Measurements from ENCODE around the gene NUP210.
"Not testable (repeated sequence)": the region's sequence is repeated elsewhere in the genome, so short reads cannot be mapped to it uniquely, and the experiment has no call there.

The NUP210 gene

GRCh38 chr3:13404626-13405452 is 15.3 kb downstream of the NUP210 start:
- DNase-seq, result no peak

DNA sequence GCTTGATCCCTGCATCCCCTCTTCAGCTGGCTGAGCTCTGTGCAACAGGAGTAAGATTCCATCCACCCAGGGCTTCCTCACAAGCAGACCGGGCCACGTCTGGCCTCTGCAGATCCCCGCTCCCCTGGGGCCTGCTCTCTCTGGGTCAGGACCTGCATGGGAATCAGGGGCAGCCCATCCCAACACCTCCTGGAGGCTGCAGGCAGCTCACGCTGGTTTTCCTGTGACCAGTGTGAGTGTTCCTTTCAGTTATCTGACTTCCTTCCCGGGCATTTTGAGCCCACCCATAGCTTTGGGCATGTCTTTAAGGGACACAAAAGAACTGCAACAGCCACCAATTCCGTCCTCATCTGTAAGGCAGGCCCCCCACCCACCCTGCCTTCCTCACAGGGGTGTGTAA is 16.3 kb downstream of the NUP210 start:
- DNase-seq, result no peak

DNA sequence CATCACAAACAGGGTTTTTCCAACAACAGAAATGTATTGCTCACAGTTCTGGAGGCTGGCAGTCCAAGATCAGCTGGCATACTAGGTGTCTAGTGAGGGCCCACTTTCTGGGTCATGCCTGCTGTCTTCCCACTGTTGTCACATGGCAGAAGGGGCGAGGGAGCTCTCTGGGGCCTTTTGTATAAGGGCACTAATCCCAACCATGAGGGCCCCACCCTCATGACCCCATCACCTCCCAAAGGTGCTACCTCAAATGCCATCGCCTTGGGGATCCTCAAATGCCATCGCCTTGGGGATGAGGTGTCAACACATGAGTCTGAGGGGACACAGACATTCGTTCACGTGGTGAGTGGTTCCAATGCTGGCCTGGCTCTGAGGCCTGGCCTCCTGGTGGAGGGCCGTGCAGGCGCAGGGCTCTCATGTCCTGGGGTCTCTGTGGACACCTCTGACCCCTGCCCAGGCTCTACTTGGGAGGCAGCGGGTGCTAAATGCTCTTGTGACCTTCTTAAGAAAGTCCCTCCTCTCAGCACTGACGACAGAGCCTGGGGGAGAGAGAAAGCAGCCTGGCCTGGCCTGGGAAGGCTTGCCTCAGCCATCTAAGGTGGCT is 16.8 kb downstream of the NUP210 start:
- no peak for DNase-seq

DNA sequence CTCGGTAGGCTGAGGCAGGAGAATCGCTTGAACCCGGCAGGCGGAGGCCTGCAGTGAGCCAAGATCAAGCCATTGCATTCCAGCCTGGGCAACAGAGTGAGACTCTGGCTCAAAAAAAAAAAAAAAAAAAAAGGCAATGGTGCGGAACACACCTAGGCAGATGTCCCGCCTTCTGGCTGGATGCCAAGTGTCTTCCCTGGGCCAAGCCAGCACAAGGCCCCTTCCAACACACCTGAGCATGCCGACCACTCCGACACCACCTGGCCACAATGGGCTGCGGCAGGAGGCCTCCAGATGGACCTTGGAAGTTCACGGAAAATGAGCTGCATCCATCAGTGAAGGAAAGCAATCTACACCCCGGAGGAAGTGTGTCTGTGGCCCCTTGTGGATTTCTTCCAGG is 19.0 kb downstream of the NUP210 start:
- no peak for DNase-seq

DNA sequence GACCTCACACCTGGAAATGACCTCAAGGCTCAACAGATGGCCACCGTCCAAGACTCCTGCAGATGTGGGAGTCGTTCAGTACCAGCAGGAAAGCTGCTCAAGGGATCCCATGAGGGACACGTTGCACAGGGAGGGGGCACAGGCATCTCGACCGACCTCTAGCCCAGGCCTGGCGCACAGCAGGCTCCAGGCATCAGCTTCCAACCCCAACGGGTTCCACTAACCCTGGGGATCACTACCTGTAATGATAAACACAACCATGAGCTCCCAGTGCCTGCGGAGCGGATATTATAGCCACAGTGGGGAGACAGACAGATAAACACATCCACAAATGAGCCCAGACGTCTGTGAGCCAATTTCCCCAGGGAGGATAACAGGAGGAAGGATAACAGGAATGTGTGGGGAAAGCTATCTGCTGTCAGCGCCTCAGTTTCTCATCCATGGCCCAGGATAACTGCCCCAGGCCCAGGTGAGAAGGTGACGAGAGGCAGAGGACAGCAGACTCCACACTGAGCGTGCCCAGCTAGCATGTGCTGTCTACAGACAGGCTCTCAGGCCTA is 19.9 kb downstream of the NUP210 start:
- DNase-seq, result no peak

DNA sequence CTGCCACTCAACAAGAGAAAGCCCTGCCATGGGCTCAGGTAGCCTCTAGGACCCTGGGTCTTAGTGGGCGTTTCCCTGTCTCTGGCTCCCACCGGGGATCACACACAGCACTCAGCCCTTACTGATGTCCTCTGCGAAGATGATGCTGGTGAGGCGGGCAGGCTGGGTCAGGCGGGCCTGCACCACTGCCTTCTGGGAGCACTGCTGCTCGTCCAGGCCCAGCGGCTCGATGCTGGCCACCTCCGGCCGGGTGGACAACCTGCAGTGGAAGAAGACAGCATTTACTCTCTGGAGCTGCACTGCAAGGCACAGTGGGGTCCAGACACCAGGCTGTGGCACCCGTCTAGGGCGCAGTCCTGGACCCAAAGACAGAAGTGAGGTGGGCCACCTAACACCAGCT is 20.5 kb downstream of the NUP210 start:
- no peak for DNase-seq

DNA sequence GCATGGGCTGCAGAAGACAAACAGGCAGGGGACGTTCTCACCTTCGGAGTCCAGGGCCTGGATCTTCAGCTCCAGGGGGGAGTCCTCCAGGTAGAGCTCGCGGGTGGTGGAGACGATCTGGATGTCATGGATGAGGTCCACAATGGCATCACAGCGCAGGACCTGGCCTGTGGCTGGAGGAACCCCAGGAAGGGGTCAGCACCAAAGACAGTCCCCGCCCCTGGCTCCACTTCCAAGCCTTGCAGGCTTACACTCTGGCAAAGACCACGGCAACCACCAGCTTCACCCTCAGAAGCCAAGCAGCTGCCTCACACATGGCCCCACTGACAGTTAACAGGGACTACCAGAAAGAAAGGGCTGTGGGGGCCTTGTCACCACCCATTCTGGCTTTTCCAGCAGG is 22.8 kb downstream of the NUP210 start:
- DNase-seq, result no peak

DNA sequence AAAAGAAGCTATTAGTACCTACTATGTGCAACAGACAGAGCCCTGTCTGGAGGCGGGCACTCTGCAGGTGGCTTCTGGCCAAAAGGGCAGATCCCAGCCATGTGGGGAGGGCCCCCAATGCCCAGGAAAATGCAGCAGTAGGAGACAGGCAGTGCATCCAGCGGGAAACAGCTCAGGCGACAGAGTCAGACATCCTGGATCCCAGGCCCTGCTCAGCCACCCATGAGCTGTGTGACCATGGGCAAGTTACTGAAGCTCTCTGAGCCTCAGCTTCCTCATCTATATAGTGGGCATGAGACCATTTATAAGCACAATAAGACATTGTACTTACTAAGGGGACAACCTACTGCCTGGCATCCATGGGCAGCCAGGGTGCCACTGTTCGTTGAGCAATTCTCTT is 25.8 kb downstream of the NUP210 start:
- no peak for DNase-seq

GRCh38 chr3:13393427-13394360 is 26.4 kb downstream of the NUP210 start:
- no peak for DNase-seq

DNA sequence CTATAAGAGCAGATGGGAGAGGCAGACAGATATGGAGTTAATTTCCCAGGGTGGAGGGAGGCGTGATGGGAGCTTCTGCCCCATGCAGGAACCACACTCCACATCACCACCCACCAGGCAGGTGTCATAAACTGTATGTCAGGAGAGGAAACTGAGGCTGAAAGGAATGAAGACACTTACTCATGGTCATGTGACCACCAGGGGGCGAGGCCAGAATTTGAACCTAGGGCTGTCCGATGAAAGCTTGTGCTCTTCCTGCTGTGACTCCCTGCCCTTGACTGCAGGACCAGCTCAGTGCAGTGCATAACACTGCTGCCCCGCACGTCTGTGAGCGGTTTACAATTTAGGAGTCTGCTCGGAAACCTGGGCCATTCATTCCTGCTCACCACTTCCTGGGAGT is 28.8 kb downstream of the NUP210 start:
- DNase-seq, result peak; percentile 38

DNA sequence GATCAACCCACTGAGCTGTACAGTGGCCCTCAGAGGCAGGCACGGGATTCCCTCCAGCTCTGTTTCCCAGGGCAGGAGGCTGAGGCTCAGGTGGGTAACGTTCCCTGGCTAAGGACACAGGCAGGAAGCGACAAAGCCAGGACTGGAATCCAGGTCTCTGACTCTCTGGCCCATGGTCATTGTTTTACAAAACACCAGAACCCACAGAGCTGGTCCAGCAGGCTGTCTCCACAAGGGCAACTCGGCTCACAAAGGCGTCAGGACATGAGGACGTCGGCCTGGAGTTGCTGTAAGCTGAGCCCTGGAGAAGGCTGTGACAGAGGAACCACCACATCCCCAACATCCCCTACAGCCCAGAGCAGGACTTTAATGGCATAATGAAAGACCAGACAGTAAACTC is 30.7 kb downstream of the NUP210 start:
- DNase-seq, result no peak

GRCh38 chr3:13388816-13389215 is 31.3 kb downstream of the NUP210 start:
- DNase-seq, result no peak

GRCh38 chr3:13385373-13385965 is 34.7 kb downstream of the NUP210 start:
- no peak for DNase-seq

DNA sequence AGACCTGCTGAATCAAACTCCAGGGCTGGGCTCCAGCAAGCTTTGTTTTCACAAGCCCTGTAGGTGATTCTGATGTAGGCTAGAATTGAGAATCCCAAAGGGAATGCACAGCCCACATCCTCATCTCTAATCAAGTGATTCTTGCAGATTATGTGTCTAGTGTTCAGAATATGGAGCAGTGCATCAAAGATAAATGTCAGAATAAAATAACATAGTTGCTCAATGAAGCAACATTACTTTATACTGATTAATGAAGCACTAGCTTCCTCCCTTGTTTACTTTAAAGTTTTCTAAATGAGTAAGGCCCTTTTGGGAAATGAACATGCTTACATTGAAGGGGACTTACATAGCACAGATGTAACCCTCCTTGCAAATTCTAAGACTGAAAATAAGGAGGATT is 39.2 kb downstream of the NUP210 start:
- no peak for DNase-seq

DNA sequence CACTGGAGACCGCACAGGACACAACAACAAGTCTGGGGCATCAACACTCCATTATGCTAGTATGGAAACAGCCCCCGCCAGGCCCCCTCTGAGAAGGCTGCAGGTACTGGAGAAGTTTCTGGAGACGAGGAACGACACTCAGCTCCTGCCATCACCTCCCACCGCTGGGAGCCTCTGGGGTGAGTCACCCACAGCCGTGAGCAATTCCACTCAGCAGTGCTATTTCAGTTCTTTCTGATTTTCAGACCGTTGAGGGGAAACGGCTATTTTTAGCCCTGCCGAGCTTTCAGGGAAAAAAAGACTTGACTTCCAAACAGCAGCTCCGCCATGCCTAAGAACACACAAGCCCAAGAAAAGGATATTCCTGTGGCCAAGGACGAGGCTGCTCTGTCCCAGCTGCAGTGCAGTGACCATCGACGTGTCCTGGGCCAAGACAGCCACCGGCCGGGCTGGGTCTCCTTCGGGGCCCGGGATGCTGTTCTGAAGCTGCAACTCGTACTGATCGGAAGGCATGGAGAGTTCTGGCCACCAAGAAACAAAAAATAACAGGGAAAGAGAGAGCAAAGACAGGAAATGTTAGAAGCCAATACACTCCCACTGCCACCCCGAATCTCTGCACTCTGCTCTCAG is 40.8 kb downstream of the NUP210 start:
- no peak for DNase-seq

- no peak for DNase-seq
Measured at GRCh38 chr3:13378155-13378554, 42.0 kb downstream of the NUP210 start.

DNA sequence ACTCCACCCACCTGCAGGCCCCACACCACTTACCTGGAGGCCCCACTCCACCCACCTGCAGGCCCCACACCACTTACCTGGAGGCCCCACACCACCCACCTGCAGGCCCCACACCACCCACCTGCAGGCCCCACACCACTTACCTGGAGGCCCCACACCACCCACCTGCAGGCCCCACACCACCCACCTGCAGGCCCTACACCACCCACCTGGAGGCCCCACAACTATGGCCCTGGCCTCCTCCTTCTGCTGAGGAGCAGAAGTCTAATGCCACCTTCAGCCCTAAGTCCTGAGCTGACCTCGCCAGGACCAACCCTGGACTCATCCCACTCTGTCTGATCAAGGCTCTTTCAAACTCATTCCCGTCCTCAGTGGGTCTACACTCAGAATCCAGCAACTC is 42.4 kb downstream of the NUP210 start:
- DNase-seq, result not testable (repeated sequence)

DNA sequence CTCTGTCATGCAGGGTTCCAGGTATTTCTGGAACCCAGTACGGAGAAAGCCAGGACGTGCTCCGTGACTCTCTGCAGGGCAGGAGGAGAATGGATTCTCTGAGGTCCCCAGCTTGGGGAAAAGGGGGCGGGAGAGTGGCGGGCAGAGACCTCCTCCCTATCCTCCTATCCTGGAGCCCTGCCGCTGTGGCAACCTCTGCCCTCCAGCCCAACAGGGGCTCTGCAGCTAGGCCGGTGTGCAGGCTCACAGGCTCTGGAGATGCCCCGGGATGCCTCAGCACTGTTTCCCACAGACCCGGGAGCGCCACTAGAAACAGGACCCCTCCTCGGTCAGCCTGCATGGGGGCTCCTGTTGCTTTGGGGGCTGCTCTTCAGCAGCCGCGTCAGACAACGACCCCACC is 43.1 kb downstream of the NUP210 start:
- no peak for DNase-seq

GRCh38 chr3:13376091-13376490 is 44.0 kb downstream of the NUP210 start:
- no peak for DNase-seq

DNA sequence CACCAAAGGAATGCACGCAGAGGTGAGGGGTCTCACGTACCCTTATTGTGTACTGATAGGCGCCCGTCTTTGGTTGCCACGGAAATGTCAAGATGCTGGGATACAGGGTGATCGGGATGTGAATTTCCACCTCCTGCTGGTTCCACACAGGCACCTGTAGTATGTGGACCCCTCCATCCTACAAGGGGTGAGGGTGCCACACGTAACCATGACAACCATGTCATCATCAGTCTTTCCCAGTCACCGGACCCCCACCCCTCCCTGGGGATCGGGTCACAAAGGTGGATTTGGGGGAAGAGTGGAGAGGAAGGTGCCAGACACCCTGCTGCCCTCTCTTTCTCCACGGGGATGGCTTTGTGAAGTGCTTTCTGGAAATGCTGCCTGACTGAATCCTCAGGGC is 44.7 kb downstream of the NUP210 start:
- DNase-seq, result no peak

- DNase-seq, result no peak
Measured at GRCh38 chr3:13373975-13374586, 46.0 kb downstream of the NUP210 start.

DNA sequence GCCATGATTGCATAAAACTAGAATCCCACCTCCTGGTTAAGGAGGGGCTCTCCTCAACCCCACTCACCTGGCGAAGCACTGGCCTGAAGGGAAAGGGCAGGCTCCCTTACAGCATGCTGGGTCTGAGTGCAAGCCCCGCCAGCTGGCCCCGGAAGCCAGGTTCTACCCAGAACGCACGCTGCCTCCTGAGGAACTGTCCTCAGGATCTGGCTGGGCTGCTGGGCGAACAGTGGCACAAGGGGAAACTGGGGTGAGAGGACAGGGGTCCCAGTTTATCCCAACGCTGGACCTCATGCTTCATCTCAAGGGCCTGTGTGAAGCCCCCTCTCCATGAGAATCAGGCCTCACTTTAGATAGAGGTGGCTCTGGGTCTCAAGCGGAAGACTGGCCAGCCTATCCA is 47.5 kb downstream of the NUP210 start:
- DNase-seq, result no peak
